CD14-positive monocyte (primary cell): ENCODE results near the gene PPP1R12B. TPM values are rescaled to one million over a fixed set of nuclear protein-coding genes. Genes with fewer than 3 reads are reported as not detected.

ENCODE experiments used
- DNase-seq, 3 donors: peaks; one replicate each; pipeline ENCODE4 v3.0.0-alpha.2; 2011 to 2022
- H2AFZ ChIP-seq: 2 replicates; pipeline ENCODE4 v1.6.0; 2012; ENCODE audit warnings: mild to moderate bottlenecking, low read depth, low read length, inconsistent platforms; ENCODE audit not compliant: insufficient read depth, poor library complexity, severe bottlenecking
- H3K27ac ChIP-seq, 2 donors: 1 replicate in 1 of 2; 2 replicates in 1 of 2; pipeline ENCODE4 v1.5.1; 2012 to 2013; ENCODE audit warnings: low read length in 2 of 2, control low read depth in 1 of 2, inconsistent platforms in 1 of 2, low read depth in 1 of 2, mild to moderate bottlenecking in 1 of 2
- H3K27me3 ChIP-seq, 2 donors: one replicate each; pipeline versions ENCODE4 v1.6.0 to v1.6.1; 2011 to 2013; ENCODE audit warnings: low read length in 2 of 2; ENCODE audit not compliant: control insufficient read depth in 2 of 2, insufficient read depth in 2 of 2
- H3K36me3 ChIP-seq, 2 donors: replicated peaks in 1 of 2; 1 replicate in 1 of 2; 2 replicates in 1 of 2; pipeline versions ENCODE4 v1.5.1 to v1.6.1; 2012 to 2013; ENCODE audit warnings: low read length in 2 of 2, control low read depth in 1 of 2, inconsistent platforms in 1 of 2, mild to moderate bottlenecking in 1 of 2; ENCODE audit not compliant: insufficient read depth in 2 of 2, control insufficient read depth in 1 of 2
- H3K4me1 ChIP-seq, 2 donors: 1 replicate in 1 of 2; 2 replicates in 1 of 2; pipeline versions ENCODE4 v1.5.1 to v1.6.1; 2012 to 2013; ENCODE audit warnings: low read length in 2 of 2, control low read depth in 1 of 2, inconsistent platforms in 1 of 2, mild to moderate bottlenecking in 1 of 2, moderate library complexity in 1 of 2; ENCODE audit not compliant: insufficient read depth in 2 of 2, control insufficient read depth in 1 of 2
- H3K4me2 ChIP-seq: replicated peaks from 2 replicates; pipeline ENCODE3; 2012; ENCODE audit warnings: low read length, moderate library complexity, mild to moderate bottlenecking; ENCODE audit not compliant: poor library complexity, severe bottlenecking; ENCODE audit errors: extremely low read depth
- H3K4me3 ChIP-seq, 3 experiments: fragments of 200-600 bp in 1 of 3; sonication (generic) in 1 of 3; replicated peaks in 1 of 3; 1 replicate in 2 of 3; 2 replicates in 1 of 3; pipeline ENCODE4 v1.5.1; 2011 to 2013; ENCODE audit warnings: low read length in 3 of 3, mild to moderate bottlenecking in 3 of 3, control low read depth in 2 of 3, low read depth in 2 of 3, inconsistent platforms in 1 of 3, moderate library complexity in 1 of 3
- H3K79me2 ChIP-seq: 2 replicates; pipeline ENCODE4 v1.6.0; 2012; ENCODE audit warnings: mild to moderate bottlenecking, control low read depth, inconsistent platforms, low read length, moderate library complexity; ENCODE audit not compliant: insufficient read depth
- H3K9ac ChIP-seq: 2 replicates; pipeline ENCODE4 v1.6.0; 2017; ENCODE audit warnings: low read length, mild to moderate bottlenecking; ENCODE audit not compliant: insufficient read depth, poor library complexity, severe bottlenecking
- H3K9me3 ChIP-seq, 2 donors: replicated peaks in 1 of 2; 1 replicate in 1 of 2; 2 replicates in 1 of 2; pipeline versions ENCODE4 v1.5.1 to v1.6.1; 2012 to 2013; ENCODE audit warnings: low read length in 2 of 2, control low read depth in 1 of 2; ENCODE audit not compliant: control insufficient read depth in 1 of 2, insufficient read depth in 1 of 2
- H4K20me1 ChIP-seq: 2 replicates; pipeline ENCODE4 v1.6.0; 2012; ENCODE audit warnings: mild to moderate bottlenecking, low read length, control low read depth, moderate library complexity; ENCODE audit not compliant: insufficient read depth
- H3K27ac Mint-ChIP-seq, 7 donors: one replicate each; pipeline ENCODE4 v1.8.0; 2020; ENCODE audit warnings: mild to moderate bottlenecking in 7 of 7, mixed read lengths in 7 of 7, moderate library complexity in 6 of 7, inconsistent platforms in 2 of 7
- H3K27me3 Mint-ChIP-seq, 3 donors: one replicate each; pipeline ENCODE4 v1.8.0; 2021 to 2022; ENCODE audit warnings: low read depth in 3 of 3, mild to moderate bottlenecking in 3 of 3, mixed read lengths in 3 of 3, moderate library complexity in 3 of 3, inconsistent platforms in 1 of 3
- H3K36me3 Mint-ChIP-seq, 2 donors: one replicate each; pipeline ENCODE4 v1.8.0; 2020; ENCODE audit warnings: mixed read lengths in 2 of 2, inconsistent platforms in 1 of 2, mild to moderate bottlenecking in 1 of 2
- H3K4me1 Mint-ChIP-seq: one replicate; pipeline ENCODE4 v1.8.0; 2020; ENCODE audit warnings: mild to moderate bottlenecking, mixed read lengths
- H3K4me3 Mint-ChIP-seq, 2 donors: one replicate each; pipeline ENCODE4 v1.8.0; 2020; ENCODE audit warnings: mild to moderate bottlenecking in 2 of 2, mixed read lengths in 2 of 2, moderate library complexity in 1 of 2
- H3K9me3 Mint-ChIP-seq, 7 donors: one replicate each; pipeline ENCODE4 v1.8.0; 2020 to 2022; ENCODE audit warnings: mixed read lengths in 7 of 7, mild to moderate bottlenecking in 6 of 7, moderate library complexity in 6 of 7, inconsistent platforms in 2 of 7
- WGBS: methylation state at CpG from one replicate; pipeline ENCODE4 v1.1.5; 2013; ENCODE audit warnings: missing lambda C conversion rate; ENCODE audit not compliant: insufficient coverage; 5-methylcytosine and 5-hydroxymethylcytosine counted together
- intact Hi-C, 2 donors: fragments of 100-400 bp; cut with micrococcal nuclease; formaldehyde crosslinking; loops; one replicate each; pipeline versions ENCODE4 v1.15.0 to v1.15.1; 2023
- polyA plus RNA-seq, 3 donors: library from polyadenylated mRNA; depleted of rRNA in 1 of 3; unstranded in 2 of 3; stranded (reverse) in 1 of 3; fragments of 300-500 nt in 2 of 3; fragments of >200 nt in 1 of 3; fragmentation: Illumina TruSeq in 2 of 3; gene quantifications; 1 replicate in 2 of 3; 2 replicates in 1 of 3; pipeline ENCODE4 v1.2.3, GENCODE V29; 2012 to 2021
- TF ChIP-seq, protein P1 (sequence below): fragments of 200-600 bp; IDR thresholded peaks from one replicate; pipeline ENCODE4 v1.8.0; 2022; ENCODE audit warnings: antibody characterized with exemption, mild to moderate bottlenecking

Gene PPP1R12B
- polyA plus RNA-seq, 3 donors = 1.3 to 12.2 (median 1.7) TPM

DNA sequence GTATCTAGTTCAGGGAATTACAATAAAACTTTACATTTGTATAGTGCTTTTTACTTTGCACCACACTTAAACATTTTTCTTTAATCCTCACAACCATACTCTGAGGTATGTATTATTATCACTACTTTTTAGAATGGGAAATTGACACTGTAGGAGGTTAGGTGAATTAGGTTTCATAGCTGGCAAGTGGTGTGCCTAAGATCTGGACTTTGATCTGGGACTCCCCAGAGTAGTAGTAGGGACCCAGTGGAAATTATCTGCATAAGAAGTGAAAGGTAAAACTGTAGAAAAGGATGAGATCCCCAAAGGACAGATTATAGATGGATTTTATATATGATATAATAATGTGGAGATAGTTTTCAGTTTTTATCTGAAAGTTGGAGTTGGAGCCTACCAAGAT, 85.6 kb downstream of the PPP1R12B start:
- Histone ChIP-seq H4K20me1 (peaks cover under 1% of the 10 kb centered on the region), H3K27me3 (no peaks in the 10 kb centered on the region), H2AFZ (no peak overlapping the region), H3K9ac (no peak overlapping the region), H3K4me1 (no peaks in the 10 kb centered on the region), H3K4me3 (no peak overlapping the region), H3K27ac (no peak overlapping the region), H3K4me2 (no peak overlapping the region), H3K79me2 (no peaks in the 10 kb centered on the region), H3K36me3 (peaks cover 66 to 94% of the 10 kb centered on the region in 2 donors), H3K9me3 (no peaks in the 10 kb centered on the region)
- TF ChIP-seq, protein P1, sequence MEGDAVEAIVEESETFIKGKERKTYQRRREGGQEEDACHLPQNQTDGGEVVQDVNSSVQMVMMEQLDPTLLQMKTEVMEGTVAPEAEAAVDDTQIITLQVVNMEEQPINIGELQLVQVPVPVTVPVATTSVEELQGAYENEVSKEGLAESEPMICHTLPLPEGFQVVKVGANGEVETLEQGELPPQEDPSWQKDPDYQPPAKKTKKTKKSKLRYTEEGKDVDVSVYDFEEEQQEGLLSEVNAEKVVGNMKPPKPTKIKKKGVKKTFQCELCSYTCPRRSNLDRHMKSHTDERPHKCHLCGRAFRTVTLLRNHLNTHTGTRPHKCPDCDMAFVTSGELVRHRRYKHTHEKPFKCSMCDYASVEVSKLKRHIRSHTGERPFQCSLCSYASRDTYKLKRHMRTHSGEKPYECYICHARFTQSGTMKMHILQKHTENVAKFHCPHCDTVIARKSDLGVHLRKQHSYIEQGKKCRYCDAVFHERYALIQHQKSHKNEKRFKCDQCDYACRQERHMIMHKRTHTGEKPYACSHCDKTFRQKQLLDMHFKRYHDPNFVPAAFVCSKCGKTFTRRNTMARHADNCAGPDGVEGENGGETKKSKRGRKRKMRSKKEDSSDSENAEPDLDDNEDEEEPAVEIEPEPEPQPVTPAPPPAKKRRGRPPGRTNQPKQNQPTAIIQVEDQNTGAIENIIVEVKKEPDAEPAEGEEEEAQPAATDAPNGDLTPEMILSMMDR = no peak
- H3K4me1 Mint-ChIP-seq = no peaks in the 10 kb centered on the region
- no peak for DNase-seq
- H3K36me3 Mint-ChIP-seq = peaks cover 83 to 85% of the 10 kb centered on the region in 2 donors
- no peak overlapping the region for H3K4me3 Mint-ChIP-seq
- H3K27ac Mint-ChIP-seq = no peak overlapping the region
- intact Hi-C loops = no loop called here
- H3K27me3 Mint-ChIP-seq = no peaks in the 10 kb centered on the region
- H3K9me3 Mint-ChIP-seq = no peaks in the 10 kb centered on the region

DNA sequence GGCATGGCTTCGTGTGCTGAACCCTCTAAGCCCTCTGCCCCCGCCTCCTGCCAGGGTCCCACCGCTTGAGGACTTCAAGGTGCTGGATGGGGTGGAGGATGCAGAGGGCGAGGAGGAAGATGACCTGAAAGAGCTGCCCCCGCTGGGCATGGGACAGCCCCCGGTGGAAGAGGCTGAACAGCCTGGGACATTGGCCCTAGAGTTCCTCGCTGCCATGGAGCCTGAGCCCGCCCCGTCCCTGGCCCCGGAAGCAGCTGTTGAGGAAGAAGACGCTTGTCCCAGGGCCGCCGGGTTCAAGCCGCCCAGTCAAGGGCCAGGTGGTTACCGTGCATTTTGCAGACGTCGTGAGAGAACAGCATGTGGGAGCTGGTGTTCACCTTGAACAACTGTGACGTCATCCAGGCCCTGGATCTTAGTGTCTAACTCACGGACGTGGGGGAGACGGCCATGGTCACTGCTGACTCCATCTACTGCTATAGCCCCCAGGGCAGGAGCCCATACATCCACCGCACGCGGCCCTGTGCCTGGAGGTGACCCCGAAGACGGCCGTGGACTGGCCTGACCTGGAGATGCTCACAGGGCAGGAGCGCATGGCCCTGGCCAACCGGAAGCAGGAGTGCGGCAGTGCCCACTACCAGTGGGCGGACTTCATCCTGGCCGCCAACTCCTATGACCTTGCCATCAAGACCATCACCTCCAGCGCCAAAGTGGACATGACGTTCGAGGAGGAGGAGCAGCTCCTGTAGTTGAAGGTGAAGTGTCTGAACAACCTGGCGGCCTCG, 90.1 kb downstream of the PPP1R12B start:
- Histone ChIP-seq H2AFZ (no peak overlapping the region), H3K27me3 (no peaks in the 10 kb centered on the region), H3K36me3 (peaks cover 54 to 88% of the 10 kb centered on the region in 2 donors), H3K4me1 (peaks cover 8 to 9% of the 10 kb centered on the region in 2 donors), H3K4me3 (no peak overlapping the region), H3K79me2 (no peaks in the 10 kb centered on the region), H3K9ac (no peak overlapping the region), H3K9me3 (no peaks in the 10 kb centered on the region), H3K4me2 (no peak overlapping the region), H3K27ac (no peak overlapping the region), H4K20me1 (peaks cover 8% of the 10 kb centered on the region)
- TF ChIP-seq, protein P1 = no peak
- Mint-ChIP-seq H3K9me3 (no peaks in the 10 kb centered on the region), H3K4me1 (peaks cover 10% of the 10 kb centered on the region), H3K27me3 (no peaks in the 10 kb centered on the region), H3K4me3 (no peak overlapping the region), H3K27ac (no peak overlapping the region), H3K36me3 (peaks cover 78 to 79% of the 10 kb centered on the region in 2 donors)
- DNase-seq = no peak
- WGBS = 96% methylated on average over 35 of the region's 37 CpGs
- intact Hi-C loops = no loop called here
